Fibroblast of villous mesenchyme (primary cell): ENCODE results near the gene DIAPH1. TPM values are rescaled to one million over a fixed set of nuclear protein-coding genes. Genes with fewer than 3 reads are reported as not detected.

Source experiments
- DNase-seq: peaks from one replicate; pipeline ENCODE4 v3.0.0-alpha.2; 2010; ENCODE audit warnings: low read depth
- H3K4me3 ChIP-seq: 2 replicates; pipeline ENCODE4 v1.5.1; 2011; ENCODE audit warnings: low read depth, mild to moderate bottlenecking, low read length
- total RNA-seq: library from RNA; depleted of rRNA; stranded (reverse); fragments of >200 nt; gene quantifications from 2 replicates; pipeline ENCODE4 v1.2.3, GENCODE V29; 2012
- TF ChIP-seq, protein P1 (sequence below): IDR thresholded peaks from 2 replicates; pipeline ENCODE4 v1.5.1; 2012; ENCODE audit warnings: low read depth, mild to moderate bottlenecking, low read length; ENCODE audit not compliant: insufficient read depth

DIAPH1 gene
- total RNA-seq, 1 donor: 26.8 TPM

DNA sequence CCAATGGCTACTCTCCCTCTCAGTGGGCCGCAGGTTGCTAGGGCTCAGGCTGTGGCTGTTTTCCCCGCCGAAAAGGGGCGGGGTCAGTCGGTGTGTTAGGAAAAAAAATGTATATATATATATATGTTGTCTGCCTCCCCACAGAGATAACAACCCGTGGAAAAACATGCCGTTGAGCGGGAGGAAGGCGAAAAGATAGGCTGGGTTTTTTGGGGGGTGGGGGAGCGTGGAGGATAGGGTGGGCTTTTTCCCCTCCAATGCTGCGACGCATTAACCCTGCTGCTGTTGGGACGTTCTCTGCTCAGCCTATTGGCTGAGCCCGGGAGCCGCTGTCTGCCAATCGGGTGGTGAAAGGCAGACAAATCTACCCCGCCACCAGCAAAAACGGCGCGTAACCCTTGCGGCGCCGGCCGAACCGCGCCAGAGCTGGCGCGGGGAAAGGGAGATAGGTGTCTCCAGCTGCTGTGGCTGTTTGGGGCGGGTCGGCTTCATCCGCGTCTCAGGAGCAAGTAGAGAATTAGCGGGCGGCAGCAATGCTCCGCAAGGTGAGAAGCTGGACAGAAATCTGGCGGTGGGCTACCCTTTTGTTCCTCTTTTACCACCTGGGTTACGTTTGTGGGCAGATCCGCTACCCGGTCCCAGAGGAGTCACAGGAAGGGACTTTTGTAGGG is 134.0 kb downstream of the DIAPH1 start, which contains the start of gene PCDHGC4:
Gene PCDHGC4, plus strand, starts transcription at position 390 of the 671 bp plus-strand sequence. Its CDS starts 144 bp downstream, at position 534.
- TF ChIP-seq, protein P1, sequence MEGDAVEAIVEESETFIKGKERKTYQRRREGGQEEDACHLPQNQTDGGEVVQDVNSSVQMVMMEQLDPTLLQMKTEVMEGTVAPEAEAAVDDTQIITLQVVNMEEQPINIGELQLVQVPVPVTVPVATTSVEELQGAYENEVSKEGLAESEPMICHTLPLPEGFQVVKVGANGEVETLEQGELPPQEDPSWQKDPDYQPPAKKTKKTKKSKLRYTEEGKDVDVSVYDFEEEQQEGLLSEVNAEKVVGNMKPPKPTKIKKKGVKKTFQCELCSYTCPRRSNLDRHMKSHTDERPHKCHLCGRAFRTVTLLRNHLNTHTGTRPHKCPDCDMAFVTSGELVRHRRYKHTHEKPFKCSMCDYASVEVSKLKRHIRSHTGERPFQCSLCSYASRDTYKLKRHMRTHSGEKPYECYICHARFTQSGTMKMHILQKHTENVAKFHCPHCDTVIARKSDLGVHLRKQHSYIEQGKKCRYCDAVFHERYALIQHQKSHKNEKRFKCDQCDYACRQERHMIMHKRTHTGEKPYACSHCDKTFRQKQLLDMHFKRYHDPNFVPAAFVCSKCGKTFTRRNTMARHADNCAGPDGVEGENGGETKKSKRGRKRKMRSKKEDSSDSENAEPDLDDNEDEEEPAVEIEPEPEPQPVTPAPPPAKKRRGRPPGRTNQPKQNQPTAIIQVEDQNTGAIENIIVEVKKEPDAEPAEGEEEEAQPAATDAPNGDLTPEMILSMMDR: no peak
- peak within 1 kb of the TSS; percentile 41 for H3K4me3 ChIP-seq
- DNase-seq: no peak

DNA sequence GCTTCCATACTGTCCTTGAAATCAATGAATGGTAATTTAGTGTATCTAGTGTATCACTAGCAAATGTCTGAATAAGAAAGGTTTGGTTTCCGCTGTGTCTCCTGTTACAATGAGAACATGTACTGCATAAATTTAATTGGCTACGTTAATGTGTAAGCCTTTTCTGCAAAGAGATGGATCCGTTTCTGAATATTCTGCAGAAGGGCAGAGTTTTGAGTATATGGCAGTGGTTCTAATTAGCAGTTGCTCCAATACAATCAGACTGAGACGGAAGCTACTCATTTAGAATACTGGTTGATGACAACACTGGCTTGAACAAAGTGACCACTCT is 134.5 kb downstream of the DIAPH1 start:
- DNase-seq: no peak
- H3K4me3 ChIP-seq: peak overlapping the region; percentile 41
- TF ChIP-seq, protein P1: no peak

DNA sequence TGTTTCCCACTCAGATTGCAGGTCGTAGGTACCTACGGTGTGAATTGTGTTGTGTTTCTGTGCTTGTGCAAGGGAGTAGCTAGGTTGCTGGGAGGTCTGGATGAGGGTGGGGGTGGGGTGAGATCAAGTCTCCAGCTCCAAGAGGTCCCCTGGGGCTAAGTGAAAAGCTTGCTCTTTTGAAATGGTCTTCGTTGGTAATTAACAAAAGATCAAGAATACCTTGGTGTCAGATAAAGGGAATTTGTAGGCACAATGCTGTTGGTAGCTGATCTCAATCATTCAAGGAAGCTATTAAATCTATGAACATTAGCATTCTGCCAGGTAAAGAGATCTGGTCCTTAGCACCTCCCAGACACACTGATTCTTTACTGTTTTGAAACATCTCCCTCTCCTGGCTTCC is 134.9 kb downstream of the DIAPH1 start:
- DNase-seq: no peak
- TF ChIP-seq, protein P1: no peak
- no peak overlapping the region for H3K4me3 ChIP-seq

DNA sequence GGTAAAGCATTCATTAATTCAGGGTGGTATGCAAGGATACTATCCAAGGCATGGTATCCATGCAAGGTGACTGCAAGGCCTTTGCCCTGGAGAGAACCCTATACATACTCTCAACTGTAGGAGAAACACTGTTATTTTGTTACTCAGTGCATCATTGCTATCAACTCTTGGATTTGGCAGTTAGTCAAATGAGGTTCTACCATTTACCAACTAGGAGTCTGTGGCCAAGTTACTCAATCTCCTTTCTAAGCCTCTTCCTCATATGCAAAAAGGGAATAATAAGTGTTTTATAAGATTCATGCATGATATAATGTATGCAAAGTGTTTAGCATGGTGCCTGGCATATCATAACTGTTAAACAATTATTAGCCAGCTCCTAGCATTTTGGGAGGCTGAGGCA is 139.0 kb downstream of the DIAPH1 start:
- H3K4me3 ChIP-seq: no peak overlapping the region
- TF ChIP-seq, protein P1: no peak
- DNase-seq: no peak

DNA sequence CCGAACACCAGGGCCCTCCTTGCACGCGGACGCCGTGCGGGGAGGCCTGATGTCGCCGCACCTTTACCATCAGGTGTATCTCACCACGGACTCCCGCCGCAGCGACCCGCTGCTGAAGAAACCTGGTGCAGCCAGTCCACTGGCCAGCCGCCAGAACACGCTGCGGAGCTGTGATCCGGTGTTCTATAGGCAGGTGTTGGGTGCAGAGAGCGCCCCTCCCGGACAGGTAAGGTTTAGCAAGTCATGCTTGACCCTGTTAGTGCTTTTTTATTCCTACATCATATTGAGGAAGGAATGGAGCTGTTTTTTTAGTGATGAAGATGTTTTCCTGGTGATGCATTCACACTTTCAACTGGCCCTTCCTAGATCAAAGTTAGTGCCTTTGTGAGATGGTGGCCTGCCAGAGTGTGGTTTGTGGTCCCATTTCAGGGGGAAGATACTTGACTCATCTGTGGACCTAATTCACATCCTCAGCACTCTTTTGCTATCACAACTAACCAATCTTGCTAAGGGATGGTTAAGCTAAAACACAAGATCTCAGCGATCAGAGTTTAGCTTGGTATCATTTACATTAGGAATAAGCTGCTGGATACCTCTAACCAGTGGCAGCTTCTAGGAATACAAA is 140.4 kb downstream of the DIAPH1 start:
- peak overlapping the region; percentile 88 for H3K4me3 ChIP-seq
- no peak for DNase-seq
- TF ChIP-seq, protein P1: peak; percentile 14

DNA sequence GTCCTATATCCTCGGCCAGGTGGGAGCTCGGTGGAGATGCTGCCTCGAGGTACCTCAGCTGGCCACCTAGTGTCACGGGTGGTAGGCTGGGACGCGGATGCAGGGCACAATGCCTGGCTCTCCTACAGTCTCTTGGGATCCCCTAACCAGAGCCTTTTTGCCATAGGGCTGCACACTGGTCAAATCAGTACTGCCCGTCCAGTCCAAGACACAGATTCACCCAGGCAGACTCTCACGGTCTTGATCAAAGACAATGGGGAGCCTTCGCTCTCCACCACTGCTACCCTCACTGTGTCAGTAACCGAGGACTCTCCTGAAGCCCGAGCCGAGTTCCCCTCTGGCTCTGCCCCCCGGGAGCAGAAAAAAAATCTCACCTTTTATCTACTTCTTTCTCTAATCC is 141.0 kb downstream of the DIAPH1 start:
- TF ChIP-seq, protein P1: no peak
- DNase-seq: no peak
- H3K4me3 ChIP-seq: peak overlapping the region; percentile 88
